Loucy (cell line): ENCODE results near the gene ERFL.

Experiments used
- H2AFZ ChIP-seq: fragments of 200-600 bp; sonication (generic); 2 replicates; pipeline ENCODE4 v1.6.0; 2016; ENCODE audit warnings: antibody characterized with exemption, mild to moderate bottlenecking, low read length, moderate library complexity
- H3F3A ChIP-seq: fragments of 200-600 bp; 2 replicates; pipeline ENCODE4 v1.6.0; 2016; ENCODE audit warnings: antibody characterized with exemption, low read depth, mild to moderate bottlenecking
- H3K27me3 ChIP-seq: fragments of 200-600 bp; sonication (generic); 2 replicates; pipeline ENCODE4 v1.6.1; 2014; ENCODE audit warnings: low read length, mild to moderate bottlenecking; ENCODE audit not compliant: insufficient read depth, poor library complexity, severe bottlenecking
- H3K36me3 ChIP-seq: fragments of 200-600 bp; sonication (generic); 2 replicates; pipeline ENCODE4 v1.6.1; 2016; ENCODE audit warnings: low read length; ENCODE audit not compliant: insufficient read depth
- H3K4me1 ChIP-seq: fragments of 200-600 bp; sonication (generic); 2 replicates; pipeline ENCODE4 v1.5.1; 2014; ENCODE audit warnings: low read length, mild to moderate bottlenecking; ENCODE audit not compliant: insufficient read depth, poor library complexity, severe bottlenecking
- H3K4me2 ChIP-seq: fragments of 200-600 bp; sonication (generic); 2 replicates; pipeline ENCODE4 v1.6.0; 2014; ENCODE audit warnings: antibody characterized with exemption, low read length, low read depth, mild to moderate bottlenecking; ENCODE audit not compliant: poor library complexity, severe bottlenecking
- H3K4me3 ChIP-seq: fragments of 200-600 bp; sonication (generic); 2 replicates; pipeline ENCODE4 v1.5.1; 2014; ENCODE audit warnings: low read length, mild to moderate bottlenecking, mixed read lengths; ENCODE audit not compliant: poor library complexity, severe bottlenecking
- H3K79me2 ChIP-seq: fragments of 200-600 bp; sonication (generic); 2 replicates; pipeline ENCODE4 v1.6.1; 2014; ENCODE audit warnings: low read length; ENCODE audit not compliant: insufficient read depth
- H3K9ac ChIP-seq: fragments of 200-600 bp; sonication (generic); 2 replicates; pipeline ENCODE4 v1.6.0; 2014; ENCODE audit warnings: mild to moderate bottlenecking, low read depth, low read length, moderate library complexity; ENCODE audit not compliant: poor library complexity, severe bottlenecking
- H3K9me2 ChIP-seq: fragments of 200-600 bp; sonication (generic); replicated peaks from 2 replicates; pipeline ENCODE4 v1.6.1; 2016; ENCODE audit warnings: low read depth, low read length, mixed read lengths
- H3K9me3 ChIP-seq: fragments of 200-600 bp; sonication (generic); 2 replicates; pipeline ENCODE4 v1.6.1; 2014; ENCODE audit warnings: mild to moderate bottlenecking, antibody characterized with exemption, low read length, low read depth; ENCODE audit not compliant: insufficient read depth
- H4K20me1 ChIP-seq: fragments of 200-600 bp; sonication (generic); 2 replicates; pipeline ENCODE4 v1.6.0; 2014; ENCODE audit warnings: antibody characterized with exemption, low read length, mild to moderate bottlenecking; ENCODE audit not compliant: insufficient read depth, poor library complexity, severe bottlenecking
- CTCF ChIP-seq: fragments of 200-600 bp; sonication (generic); conservative IDR thresholded peaks from 2 replicates; pipeline ENCODE4 v1.5.1; 2014; ENCODE audit warnings: mild to moderate bottlenecking, antibody characterized with exemption, low read length
- EZH2phosphoT487 ChIP-seq: fragments of 200-600 bp; IDR thresholded peaks from 2 replicates; pipeline ENCODE4 v1.6.1; 2018; ENCODE audit warnings: antibody characterized with exemption, mild to moderate bottlenecking, moderate library complexity, borderline replicate concordance

Gene ERFL

GRCh38 chr19:41921577-41922576 is 6.4 kb downstream of the ERFL start:
- no peaks in the 10 kb centered on the region for H3K27me3 ChIP-seq
- no peaks in the 10 kb centered on the region for H3K9me2 ChIP-seq
- no peaks in the 10 kb centered on the region for H3K36me3 ChIP-seq
- H4K20me1 ChIP-seq = no peaks in the 10 kb centered on the region
- H3K9ac ChIP-seq = no peak overlapping the region
- no peaks in the 10 kb centered on the region for H3K9me3 ChIP-seq
- no peaks in the 10 kb centered on the region for H3K79me2 ChIP-seq
- H3K4me1 ChIP-seq = no peaks in the 10 kb centered on the region
- H3K4me2 ChIP-seq = no peak overlapping the region
- TF ChIP-seq EZH2phosphoT487 (no peak), CTCF (no peak)
- H2AFZ ChIP-seq = no peak overlapping the region
- no peak overlapping the region for H3K4me3 ChIP-seq
- no peaks in the 10 kb centered on the region for H3F3A ChIP-seq

GRCh38 chr19:41920882-41921576 is 7.2 kb downstream of the ERFL start:
- no peak overlapping the region for H3K9ac ChIP-seq
- H4K20me1 ChIP-seq = no peaks in the 10 kb centered on the region
- no peak overlapping the region for H3K4me3 ChIP-seq
- no peaks in the 10 kb centered on the region for H3K27me3 ChIP-seq
- H3K9me3 ChIP-seq = no peaks in the 10 kb centered on the region
- H3K9me2 ChIP-seq = no peaks in the 10 kb centered on the region
- H3F3A ChIP-seq = no peaks in the 10 kb centered on the region
- H3K79me2 ChIP-seq = no peaks in the 10 kb centered on the region
- H3K4me2 ChIP-seq = no peak overlapping the region
- H3K36me3 ChIP-seq = no peaks in the 10 kb centered on the region
- H3K4me1 ChIP-seq = no peaks in the 10 kb centered on the region
- TF ChIP-seq CTCF = no peak
- no peak for TF ChIP-seq EZH2phosphoT487
- H2AFZ ChIP-seq = no peak overlapping the region

- Histone ChIP-seq H4K20me1 (no peaks in the 10 kb centered on the region), H3K4me1 (no peaks in the 10 kb centered on the region), H3F3A (no peaks in the 10 kb centered on the region), H3K79me2 (no peaks in the 10 kb centered on the region), H3K4me3 (no peak overlapping the region), H3K9ac (no peak overlapping the region), H3K27me3 (no peaks in the 10 kb centered on the region), H3K36me3 (no peaks in the 10 kb centered on the region), H2AFZ (no peak overlapping the region), H3K9me3 (no peaks in the 10 kb centered on the region), H3K4me2 (no peak overlapping the region), H3K9me2 (no peaks in the 10 kb centered on the region)
- TF ChIP-seq CTCF = no peak
Measured at GRCh38 chr19:41919948-41920712, 8.1 kb downstream of the ERFL start.
